ENCODE measurements around the gene CYP19A1.
A peak's percentile ranks its signal among the peaks of the same experiment; 100 is the strongest.

The CYP19A1 gene

GRCh38 chr15:51363383-51363782, 25.0 kb upstream of the CYP19A1 start:
- no peak overlapping the region for H3K4me3 ChIP-seq (ENCODE audit: low read depth, low read length)

GRCh38 chr15:51359981-51360380, 21.6 kb upstream of the CYP19A1 start:
- H3K4me3 ChIP-seq (ENCODE audit: low read depth, low read length), result no peak overlapping the region

DNA sequence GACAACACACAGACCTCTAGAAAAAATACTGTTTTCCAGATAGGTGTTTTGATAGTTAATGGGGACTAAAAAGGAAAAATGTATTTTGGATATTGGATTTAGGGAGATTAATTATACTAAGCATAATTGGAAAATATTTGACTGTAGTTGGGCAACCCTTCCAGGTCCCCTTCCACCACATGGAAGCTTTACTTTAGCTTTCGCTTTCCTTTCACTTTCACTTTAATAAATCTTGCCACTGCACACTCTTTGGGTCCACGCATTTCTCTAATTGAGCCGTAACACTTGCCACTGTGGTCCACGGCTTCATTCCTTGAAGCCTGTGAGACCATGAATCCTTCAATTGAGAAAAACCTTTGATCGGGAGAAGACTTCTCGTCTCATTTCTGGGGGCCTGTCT, 18.6 kb upstream of the CYP19A1 start:
- no peak overlapping the region for H3K4me3 ChIP-seq (ENCODE audit: low read depth, low read length)

- H3K4me3 ChIP-seq (ENCODE audit: low read depth, low read length), result no peak overlapping the region
Observed at GRCh38 chr15:51356147-51356546, 17.8 kb upstream of the CYP19A1 start.

- no peak overlapping the region for H3K4me3 ChIP-seq (ENCODE audit: low read depth, low read length)
Observed at GRCh38 chr15:51355096-51355495, 16.7 kb upstream of the CYP19A1 start.

- H3K4me3 ChIP-seq (ENCODE audit: low read depth, low read length), result no peak overlapping the region
Observed at GRCh38 chr15:51353976-51354375, 15.6 kb upstream of the CYP19A1 start.

GRCh38 chr15:51350723-51351122, 12.3 kb upstream of the CYP19A1 start:
- no peak overlapping the region for H3K4me3 ChIP-seq (ENCODE audit: low read depth, low read length)

DNA sequence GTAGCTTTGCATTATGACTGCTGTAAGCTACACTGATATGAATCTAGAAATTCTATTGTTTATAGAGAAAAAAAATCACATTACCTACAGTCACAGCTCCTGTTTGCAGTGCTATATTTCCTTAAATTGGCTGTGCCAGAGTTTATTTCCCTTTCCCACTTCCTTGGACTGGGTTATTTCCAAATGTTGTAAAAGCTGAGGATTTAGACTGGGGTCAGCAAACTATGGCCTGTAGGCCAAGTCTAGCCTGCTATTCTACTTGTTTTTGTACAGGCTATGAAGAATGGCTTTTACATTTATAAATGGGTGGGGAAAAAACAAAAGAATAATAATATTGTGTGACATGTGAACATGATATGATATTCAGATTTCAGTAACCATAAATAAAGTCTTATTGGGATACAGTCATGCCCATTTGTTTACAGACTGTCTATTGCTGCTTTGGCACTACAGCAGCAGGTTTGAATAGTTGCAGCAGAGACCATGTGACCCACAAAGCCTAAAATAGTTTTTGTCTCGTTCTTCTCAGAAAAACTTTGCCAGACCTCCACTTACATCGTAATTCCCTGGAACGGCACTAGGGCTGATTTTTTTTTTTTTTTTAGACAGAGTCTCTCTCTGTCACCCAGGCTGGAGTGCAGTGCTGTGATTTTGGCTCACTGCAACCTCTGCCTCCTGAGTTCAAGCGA, 10.9 kb upstream of the CYP19A1 start:
- H3K4me3 ChIP-seq (ENCODE audit: low read depth, low read length), result no peak overlapping the region

DNA sequence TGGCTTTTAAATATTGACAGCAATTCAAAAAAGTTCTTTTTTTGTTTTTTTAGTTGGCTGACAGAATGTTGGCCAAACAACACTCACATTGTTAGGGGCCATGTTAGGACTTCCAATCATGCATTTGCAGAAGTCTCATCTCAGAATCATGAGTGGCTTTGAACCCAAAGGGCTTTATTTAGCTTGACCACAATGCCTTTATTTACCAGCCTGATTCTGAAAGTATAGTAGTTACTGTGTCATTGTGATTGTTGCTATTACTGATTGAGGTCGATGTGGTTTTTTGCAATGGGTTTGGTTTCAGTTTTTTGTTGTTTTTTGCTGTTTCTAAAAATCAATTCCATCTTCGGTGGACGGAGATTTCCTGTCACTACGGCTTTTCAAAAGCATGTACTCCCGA, 10.3 kb upstream of the CYP19A1 start:
- H3K4me3 ChIP-seq (ENCODE audit: low read depth, low read length), result no peak overlapping the region

GRCh38 chr15:51346136-51346535, 7.7 kb upstream of the CYP19A1 start:
- H3K4me3 ChIP-seq (ENCODE audit: low read depth, low read length), result no peak overlapping the region

GRCh38 chr15:51343466-51343865, 5.1 kb upstream of the CYP19A1 start:
- H3K4me3 ChIP-seq (ENCODE audit: low read depth, low read length), result no peak overlapping the region

GRCh38 chr15:51342227-51342999, 4.0 kb upstream of the CYP19A1 start:
- H3K4me3 ChIP-seq (ENCODE audit: low read depth, low read length), result peak overlapping the region; percentile 47

DNA sequence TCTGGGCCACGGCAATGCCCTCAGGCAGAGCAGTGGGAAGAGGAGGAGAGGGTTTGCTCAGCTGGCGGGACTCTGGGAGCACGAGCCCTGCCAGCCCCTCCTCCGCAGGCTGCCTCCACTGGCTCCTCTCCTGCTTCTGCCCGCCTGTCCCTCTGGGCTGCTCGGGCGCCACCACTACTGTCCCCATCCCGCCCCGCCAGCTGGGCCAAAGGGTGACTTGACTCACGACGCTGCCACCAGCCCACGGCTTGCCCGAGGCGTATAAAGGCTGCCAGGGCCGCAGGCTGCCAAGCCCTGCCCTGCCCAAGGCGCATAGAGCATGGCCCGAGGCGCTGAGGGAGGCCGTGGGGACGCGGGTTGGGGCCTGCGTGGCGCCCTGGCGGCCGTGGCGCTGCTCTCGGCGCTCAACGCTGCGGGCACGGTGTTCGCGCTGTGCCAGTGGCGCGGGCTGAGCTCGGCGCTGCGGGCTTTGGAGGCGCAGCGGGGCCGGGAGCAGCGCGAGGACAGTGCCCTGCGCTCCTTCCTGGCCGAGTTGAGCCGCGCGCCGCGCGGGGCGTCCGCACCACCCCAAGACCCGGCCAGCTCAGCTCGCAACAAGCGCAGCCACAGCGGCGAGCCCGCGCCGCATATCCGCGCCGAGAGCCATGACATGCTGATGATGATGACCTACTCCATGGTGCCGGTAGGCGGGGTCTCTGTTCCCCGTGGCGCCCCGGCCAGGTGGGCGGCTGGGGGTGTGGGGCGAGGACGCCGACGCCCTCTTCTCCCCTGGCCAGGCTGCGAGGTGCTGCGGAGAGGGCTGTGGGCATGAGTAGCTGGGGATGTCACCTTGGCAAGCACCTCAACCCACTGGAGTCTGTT, 3.2 kb upstream of the CYP19A1 start, which contains the start of gene GLDN:
Gene GLDN (plus strand): TSS at position 290 of the 861 bp plus-strand sequence. CDS start 30 bp downstream, at position 320.
- peak within 1 kb of the TSS; percentile 47 for H3K4me3 ChIP-seq (ENCODE audit: low read depth, low read length)

DNA sequence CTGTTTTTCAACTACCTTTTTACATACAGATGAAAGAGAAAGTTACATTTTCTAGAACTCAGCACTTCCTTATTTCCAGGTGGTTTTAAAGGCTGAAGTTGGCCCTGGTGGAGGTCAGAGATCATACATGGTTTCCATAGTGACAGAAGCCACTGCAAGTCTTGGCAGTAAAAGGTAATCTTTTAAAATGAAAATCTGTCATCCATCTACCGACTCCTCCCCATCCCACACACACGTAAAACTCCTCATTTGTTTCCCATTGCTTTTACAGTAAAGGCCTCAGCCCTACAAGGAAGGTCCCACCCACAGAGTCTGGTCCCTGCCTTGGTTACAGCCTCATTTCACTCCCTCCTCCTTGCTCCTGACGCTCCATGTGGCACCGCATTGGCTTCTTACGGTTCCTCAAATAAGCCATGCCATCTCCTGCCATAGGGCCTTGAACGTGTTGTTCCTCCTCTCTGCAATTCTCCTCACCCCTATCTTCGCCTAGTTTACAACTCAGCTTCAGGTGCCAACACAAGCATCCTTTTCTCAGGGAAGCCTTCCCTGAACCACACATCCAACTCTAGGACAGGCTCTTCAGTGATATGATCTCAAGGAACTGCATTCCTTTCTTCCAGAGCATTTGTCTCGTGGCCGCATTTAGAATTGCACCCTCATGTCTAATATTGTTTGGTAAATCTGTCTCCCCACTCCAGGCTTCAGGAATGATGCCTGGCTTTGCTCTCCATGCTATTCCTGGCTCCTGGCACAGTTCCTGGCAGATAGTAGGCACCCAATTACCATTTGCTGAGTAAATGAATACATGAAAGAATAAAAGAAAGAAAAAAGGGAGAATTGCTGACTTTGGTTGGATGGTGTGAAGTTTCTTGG, 2.6 kb downstream of the CYP19A1 start:
- no peak overlapping the region for H3K4me3 ChIP-seq (ENCODE audit: low read depth, low read length)

DNA sequence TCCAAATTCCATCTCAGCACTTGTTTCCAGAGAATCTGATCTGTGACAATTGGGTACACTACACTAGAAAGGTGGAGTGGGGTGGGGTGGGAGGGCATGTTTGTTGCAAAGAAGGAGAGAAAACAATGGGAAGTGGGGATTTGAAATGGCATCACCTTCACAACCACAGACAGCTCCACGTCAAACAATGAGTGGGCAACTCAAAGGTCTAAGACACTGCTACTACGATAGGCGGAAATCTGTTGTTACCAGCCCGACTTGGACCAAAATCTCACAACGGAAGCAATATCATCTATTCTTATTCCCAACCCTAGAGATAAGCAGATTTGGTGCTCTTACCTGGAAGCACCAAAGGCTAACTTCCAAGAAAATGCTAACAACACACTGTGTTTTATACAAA, 3.3 kb downstream of the CYP19A1 start:
- no peak overlapping the region for H3K4me3 ChIP-seq (ENCODE audit: low read depth, low read length)

DNA sequence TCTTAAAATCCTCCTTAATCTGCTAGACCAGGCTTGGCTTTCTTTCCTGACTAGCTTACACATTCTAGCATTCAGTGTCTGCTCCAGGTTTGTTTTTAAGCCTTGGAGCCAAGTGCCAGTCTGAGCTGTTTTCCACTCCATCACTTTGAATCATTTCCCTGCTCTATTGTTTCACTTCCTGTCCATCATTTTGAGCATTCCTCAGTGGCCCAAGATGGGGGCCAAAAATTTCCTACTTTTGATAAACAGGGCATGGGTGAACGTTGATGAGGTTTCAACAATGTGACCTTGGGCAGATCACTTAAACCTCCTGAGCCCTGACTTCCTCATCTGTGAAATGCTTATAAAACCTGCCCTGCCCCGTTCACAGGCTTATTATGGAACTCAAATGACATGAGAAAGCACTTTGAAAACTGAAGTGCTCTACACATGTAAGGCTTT, 4.4 kb downstream of the CYP19A1 start:
- H3K4me3 ChIP-seq (ENCODE audit: low read depth, low read length), result no peak overlapping the region

DNA sequence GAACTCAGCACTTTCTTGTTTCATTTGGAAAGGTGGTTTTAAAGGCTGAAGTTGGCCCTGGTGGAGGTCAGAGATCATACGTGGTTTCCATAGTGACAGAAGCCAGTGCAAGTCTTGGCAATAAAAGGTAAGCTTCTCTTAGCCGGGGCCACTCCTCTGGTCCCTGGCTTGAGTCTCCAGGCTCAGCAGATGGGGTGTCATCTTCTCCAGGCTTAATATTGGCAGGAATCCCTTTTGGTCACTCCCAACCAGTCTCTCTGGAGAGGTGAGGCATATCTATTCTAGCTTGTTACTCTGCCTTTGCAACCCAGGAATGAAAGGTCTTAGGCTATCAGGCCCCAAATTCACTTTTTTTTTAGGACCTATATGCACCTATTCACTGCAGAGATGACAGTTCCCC, 4.8 kb downstream of the CYP19A1 start:
- no peak overlapping the region for H3K4me3 ChIP-seq (ENCODE audit: low read depth, low read length)

- H3K4me3 ChIP-seq (ENCODE audit: low read depth, low read length), result no peak overlapping the region
Observed at GRCh38 chr15:51332206-51333147, 5.9 kb downstream of the CYP19A1 start.

DNA sequence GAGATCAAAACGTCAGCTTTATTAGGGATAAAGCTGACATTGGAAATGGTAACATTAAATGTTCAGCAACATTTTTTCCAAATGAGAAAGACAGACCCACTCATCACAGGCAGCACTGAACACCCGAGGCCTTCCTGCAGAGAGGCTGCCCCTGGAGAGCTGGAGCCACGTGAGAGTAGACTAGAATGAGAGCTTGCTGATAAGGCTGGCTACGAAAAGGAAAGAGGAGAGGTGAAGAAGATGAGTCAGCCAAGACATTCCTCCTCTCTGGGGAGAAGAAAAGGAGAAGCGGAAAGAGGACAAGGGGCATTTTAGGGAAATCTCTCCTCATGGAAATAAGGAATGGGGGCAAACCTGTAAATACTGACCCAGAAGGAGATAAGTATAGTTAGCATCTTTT, 7.3 kb downstream of the CYP19A1 start:
- no peak overlapping the region for H3K4me3 ChIP-seq (ENCODE audit: low read depth, low read length)

Data from iPS-11a (cell line).